Hepatocyte (in vitro differentiated cells): ENCODE data around the gene HIVEP2.

Source experiments
- EZH2 ChIP-seq: fragments of 200-600 bp; sonication (generic); IDR thresholded peaks from 2 replicates; pipeline ENCODE4 v1.6.1; 2016; ENCODE audit warnings: antibody characterized with exemption, mild to moderate bottlenecking, borderline replicate concordance
- TF ChIP-seq, protein P1 (sequence below): fragments of 200-600 bp; sonication (generic); IDR thresholded peaks from 2 replicates; pipeline ENCODE4 v1.5.1; 2016; ENCODE audit warnings: antibody characterized with exemption, mild to moderate bottlenecking; ENCODE audit not compliant: poor library complexity

DNA sequence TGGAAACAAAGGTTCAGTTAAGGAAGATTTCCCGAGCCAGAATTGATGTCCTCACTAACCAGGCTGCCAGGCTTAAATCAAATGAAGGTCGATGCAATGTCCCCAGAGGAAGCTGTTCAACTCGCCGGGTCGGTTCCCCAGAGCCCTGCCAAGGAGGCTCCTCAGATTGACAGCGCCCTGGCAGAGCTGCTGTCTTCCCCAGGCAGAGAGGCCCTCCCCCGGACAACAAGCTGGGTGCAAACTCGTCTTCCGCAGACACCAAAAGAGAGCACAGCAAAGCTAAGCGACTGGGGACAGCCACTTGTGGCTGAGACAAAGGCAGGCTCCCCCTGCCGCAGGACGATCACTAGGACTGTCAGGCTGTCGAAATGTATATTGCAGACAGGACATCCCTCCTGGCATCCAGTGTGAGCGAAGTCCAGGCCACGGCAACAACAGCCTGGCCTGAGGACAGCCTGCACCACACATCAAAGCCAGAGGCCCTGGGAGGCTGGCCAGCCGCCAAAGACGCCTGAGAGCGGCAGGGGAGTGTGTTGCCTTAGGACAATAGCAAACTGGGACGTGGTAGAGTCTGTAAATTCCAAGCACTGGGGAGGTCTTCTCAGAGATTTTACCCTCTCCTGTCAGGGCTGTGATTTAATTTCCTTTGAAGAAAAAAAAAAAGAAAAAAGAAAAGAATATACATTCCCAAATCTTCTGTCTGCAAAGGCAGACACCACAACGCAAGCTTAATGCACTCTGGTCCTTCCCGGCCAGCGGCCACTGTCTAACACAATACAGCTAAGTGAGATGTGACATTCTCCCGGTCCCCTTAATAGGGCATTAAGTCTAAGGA is 99.1 kb downstream of the HIVEP2 start:
- TF ChIP-seq, protein P1, sequence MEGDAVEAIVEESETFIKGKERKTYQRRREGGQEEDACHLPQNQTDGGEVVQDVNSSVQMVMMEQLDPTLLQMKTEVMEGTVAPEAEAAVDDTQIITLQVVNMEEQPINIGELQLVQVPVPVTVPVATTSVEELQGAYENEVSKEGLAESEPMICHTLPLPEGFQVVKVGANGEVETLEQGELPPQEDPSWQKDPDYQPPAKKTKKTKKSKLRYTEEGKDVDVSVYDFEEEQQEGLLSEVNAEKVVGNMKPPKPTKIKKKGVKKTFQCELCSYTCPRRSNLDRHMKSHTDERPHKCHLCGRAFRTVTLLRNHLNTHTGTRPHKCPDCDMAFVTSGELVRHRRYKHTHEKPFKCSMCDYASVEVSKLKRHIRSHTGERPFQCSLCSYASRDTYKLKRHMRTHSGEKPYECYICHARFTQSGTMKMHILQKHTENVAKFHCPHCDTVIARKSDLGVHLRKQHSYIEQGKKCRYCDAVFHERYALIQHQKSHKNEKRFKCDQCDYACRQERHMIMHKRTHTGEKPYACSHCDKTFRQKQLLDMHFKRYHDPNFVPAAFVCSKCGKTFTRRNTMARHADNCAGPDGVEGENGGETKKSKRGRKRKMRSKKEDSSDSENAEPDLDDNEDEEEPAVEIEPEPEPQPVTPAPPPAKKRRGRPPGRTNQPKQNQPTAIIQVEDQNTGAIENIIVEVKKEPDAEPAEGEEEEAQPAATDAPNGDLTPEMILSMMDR = peak; percentile 8
- TF ChIP-seq EZH2 = no peak
